Rectal smooth muscle tissue (tissue), 1 donor: ENCODE measurements around the gene PACSIN1.

Experiments used
- H3K27ac ChIP-seq: one replicate; pipeline ENCODE4 v1.7.0; 2013; ENCODE audit warnings: low read depth, low read length, inconsistent platforms
- H3K27me3 ChIP-seq: one replicate; pipeline ENCODE4 v1.7.0; 2013; ENCODE audit warnings: low read length; ENCODE audit not compliant: control insufficient read depth, insufficient read depth
- H3K36me3 ChIP-seq: one replicate; pipeline ENCODE4 v1.7.0; 2013; ENCODE audit warnings: low read length; ENCODE audit not compliant: control insufficient read depth, insufficient read depth
- H3K4me1 ChIP-seq: one replicate; pipeline ENCODE4 v1.7.0; 2013; ENCODE audit warnings: low read length; ENCODE audit not compliant: control insufficient read depth, insufficient read depth
- H3K4me3 ChIP-seq: one replicate; pipeline ENCODE4 v1.7.0; 2013; ENCODE audit warnings: low read length
- H3K9ac ChIP-seq: one replicate; pipeline ENCODE4 v1.7.0; 2013; ENCODE audit warnings: low read length

The PACSIN1 gene

GRCh38 chr6:34562350-34562749, 96.5 kb downstream of the PACSIN1 start:
- Histone ChIP-seq H3K36me3 (no peaks in the 10 kb centered on the region), H3K9ac (no peak overlapping the region), H3K4me1 (no peaks in the 10 kb centered on the region), H3K4me3 (no peak overlapping the region), H3K27ac (no peak overlapping the region), H3K27me3 (peaks cover 4% of the 10 kb centered on the region)

DNA sequence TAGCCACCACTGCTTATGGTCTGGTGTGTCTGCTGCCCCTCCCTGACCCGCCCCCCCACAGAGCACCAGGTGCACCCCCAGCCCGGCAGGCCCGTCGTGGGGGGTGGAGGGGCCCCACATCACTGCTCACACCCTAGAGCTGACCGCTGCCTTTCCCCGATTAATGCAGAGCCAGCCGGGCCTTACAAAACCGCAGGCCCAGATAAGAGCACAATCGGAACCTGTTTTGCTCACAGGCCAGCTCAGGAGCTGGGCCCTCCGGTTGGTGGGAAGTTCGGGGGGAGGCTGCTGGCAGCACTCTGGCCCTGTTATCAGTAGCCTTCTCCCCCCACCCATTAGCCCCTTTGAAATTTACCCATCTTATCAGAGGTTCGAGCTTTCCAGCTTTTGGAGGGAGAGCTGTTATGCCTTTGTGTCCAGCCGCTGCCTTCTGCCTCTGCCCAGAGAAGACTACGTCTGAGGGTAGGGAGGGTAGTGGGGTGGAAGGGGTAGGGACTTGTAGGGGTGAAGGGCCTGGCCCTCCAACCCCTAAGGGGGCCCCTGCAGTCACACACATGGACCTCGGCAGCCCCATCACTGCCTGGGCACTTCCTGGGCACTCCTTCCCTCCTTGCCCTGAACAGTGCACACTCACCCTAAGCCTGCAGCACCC, 97.1 kb downstream of the PACSIN1 start:
- H3K36me3 ChIP-seq: no peaks in the 10 kb centered on the region
- peaks cover 4% of the 10 kb centered on the region for H3K27me3 ChIP-seq
- H3K9ac ChIP-seq: no peak overlapping the region
- H3K4me1 ChIP-seq: no peaks in the 10 kb centered on the region
- no peak overlapping the region for H3K4me3 ChIP-seq
- H3K27ac ChIP-seq: no peak overlapping the region

- peaks cover 4% of the 10 kb centered on the region for H3K27me3 ChIP-seq
Observed at GRCh38 chr6:34563513-34563870, 97.6 kb downstream of the PACSIN1 start.

DNA sequence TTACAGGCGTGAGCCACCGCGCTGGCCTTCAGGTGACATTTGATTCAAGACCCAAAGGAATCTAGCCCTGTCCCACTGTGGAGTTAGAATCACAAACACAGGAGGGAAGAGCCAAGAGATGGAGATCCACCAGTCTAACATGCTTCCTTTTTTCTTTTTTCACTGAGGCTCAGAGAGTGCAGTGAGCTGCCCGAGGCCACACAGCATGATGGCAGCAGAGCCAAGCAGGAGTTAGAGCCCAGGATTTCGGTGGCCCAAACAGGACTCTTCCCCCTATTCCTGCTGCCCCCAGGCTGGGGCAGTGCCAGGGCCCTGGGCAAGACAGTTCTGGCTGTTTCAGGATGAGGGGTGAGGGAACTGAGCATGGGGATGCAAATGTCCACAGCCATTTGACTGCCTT, 98.3 kb downstream of the PACSIN1 start:
- H3K4me3 ChIP-seq: no peak overlapping the region
- H3K9ac ChIP-seq: no peak overlapping the region
- peaks cover 8% of the 10 kb centered on the region for H3K27me3 ChIP-seq
- H3K36me3 ChIP-seq: no peaks in the 10 kb centered on the region
- H3K27ac ChIP-seq: no peak overlapping the region
- no peaks in the 10 kb centered on the region for H3K4me1 ChIP-seq

More at GRCh38 chr6:34563513-34563870, 97.6 kb downstream of the PACSIN1 start:
- Histone ChIP-seq H3K36me3 (no peaks in the 10 kb centered on the region), H3K4me1 (no peaks in the 10 kb centered on the region), H3K27ac (no peak overlapping the region), H3K9ac (no peak overlapping the region), H3K4me3 (no peak overlapping the region)

GRCh38 chr6:34565722-34566137, 99.9 kb downstream of the PACSIN1 start:
- Histone ChIP-seq H3K9ac (no peak overlapping the region), H3K4me1 (no peaks in the 10 kb centered on the region), H3K27ac (no peak overlapping the region), H3K27me3 (peaks cover 12% of the 10 kb centered on the region), H3K36me3 (no peaks in the 10 kb centered on the region), H3K4me3 (no peak overlapping the region)

GRCh38 chr6:34566830-34567546, 101.1 kb downstream of the PACSIN1 start:
- peaks cover 12% of the 10 kb centered on the region for H3K27me3 ChIP-seq
- no peaks in the 10 kb centered on the region for H3K4me1 ChIP-seq
- no peak overlapping the region for H3K4me3 ChIP-seq
- no peak overlapping the region for H3K9ac ChIP-seq
- H3K36me3 ChIP-seq: no peaks in the 10 kb centered on the region
- no peak overlapping the region for H3K27ac ChIP-seq

GRCh38 chr6:34568341-34569201, 102.7 kb downstream of the PACSIN1 start:
- H3K4me3 ChIP-seq: no peak overlapping the region
- peaks cover 9% of the 10 kb centered on the region for H3K27me3 ChIP-seq
- H3K9ac ChIP-seq: no peak overlapping the region
- no peaks in the 10 kb centered on the region for H3K4me1 ChIP-seq
- H3K36me3 ChIP-seq: no peaks in the 10 kb centered on the region
- no peak overlapping the region for H3K27ac ChIP-seq

DNA sequence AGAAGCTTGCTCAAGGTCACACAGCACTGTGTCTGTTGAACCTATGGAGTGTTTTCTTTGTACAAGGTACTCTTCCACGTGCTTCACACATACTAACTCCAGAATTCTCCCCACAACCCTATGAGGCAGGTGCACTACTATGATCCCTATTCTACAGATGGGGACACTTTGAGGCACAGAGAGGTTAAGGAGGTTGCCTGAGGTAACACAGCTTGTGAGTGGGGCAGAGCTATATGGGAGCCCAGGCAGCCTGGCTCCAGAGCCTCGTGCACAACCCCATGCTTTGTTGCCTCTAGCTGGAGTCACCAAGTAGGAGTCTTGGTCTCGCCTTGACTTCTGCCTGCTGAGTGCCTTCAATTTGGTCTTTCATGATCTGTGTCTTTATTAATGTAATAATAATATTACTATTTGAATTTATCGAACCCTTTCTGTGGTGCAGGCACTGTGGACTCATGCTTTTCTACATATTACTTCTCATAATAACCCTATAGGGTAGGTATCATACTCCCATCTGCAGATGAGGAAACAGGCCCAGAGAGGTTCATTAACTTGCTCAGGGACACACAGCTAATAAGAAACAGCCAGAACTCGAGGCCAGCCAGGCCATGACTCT, 103.6 kb downstream of the PACSIN1 start:
- no peak overlapping the region for H3K4me3 ChIP-seq
- no peak overlapping the region for H3K27ac ChIP-seq
- H3K27me3 ChIP-seq: peaks cover 8% of the 10 kb centered on the region

GRCh38 chr6:34570066-34570833, 104.4 kb downstream of the PACSIN1 start:
- Histone ChIP-seq H3K9ac (no peak overlapping the region), H3K36me3 (no peaks in the 10 kb centered on the region), H3K27ac (no peak overlapping the region), H3K4me3 (no peak overlapping the region), H3K4me1 (no peaks in the 10 kb centered on the region), H3K27me3 (peaks cover 8% of the 10 kb centered on the region)

More for the DNA sequence above, 103.6 kb downstream of the PACSIN1 start:
- H3K36me3 ChIP-seq: no peaks in the 10 kb centered on the region
- H3K9ac ChIP-seq: no peak overlapping the region
- no peaks in the 10 kb centered on the region for H3K4me1 ChIP-seq

GRCh38 chr6:34571388-34571787, 105.5 kb downstream of the PACSIN1 start:
- no peak overlapping the region for H3K9ac ChIP-seq
- no peaks in the 10 kb centered on the region for H3K36me3 ChIP-seq
- H3K4me1 ChIP-seq: no peaks in the 10 kb centered on the region
- no peak overlapping the region for H3K4me3 ChIP-seq
- no peak overlapping the region for H3K27ac ChIP-seq
- H3K27me3 ChIP-seq: peaks cover 8% of the 10 kb centered on the region

GRCh38 chr6:34572021-34572420, 106.1 kb downstream of the PACSIN1 start:
- no peak overlapping the region for H3K4me3 ChIP-seq
- H3K4me1 ChIP-seq: no peaks in the 10 kb centered on the region
- H3K27me3 ChIP-seq: peaks cover 8% of the 10 kb centered on the region
- H3K36me3 ChIP-seq: no peaks in the 10 kb centered on the region
- H3K9ac ChIP-seq: no peak overlapping the region
- H3K27ac ChIP-seq: no peak overlapping the region
